Panc1 (cell line): ENCODE data around the gene AP5Z1. TPM values are rescaled to one million over a fixed set of nuclear protein-coding genes. Genes with fewer than 3 reads are reported as not detected.

Experiments
- ATAC-seq: fragments of 200-7000 bp; cut with Tn5 transposase; 2 replicates; pipeline ENCODE4 v1.9.1; 2020; ENCODE audit warnings: mild to moderate bottlenecking, moderate library complexity
- BruUV-seq: library from RNA; stranded (reverse); fragments of 400-500 nt; replicated peaks from 2 replicates; lab custom pipeline; 2021; lab: Mats Ljungman, UMichigan
- CTCF ChIA-PET: fragments of 300-600 bp; sonication (Branson Sonifier 250); formaldehyde crosslinking; loops from one replicate; lab custom pipeline; 2022; ENCODE audit warnings: antibody characterized with exemption; lab: Charles Lee
- POLR2A ChIA-PET: fragments of 300-600 bp; sonication (Branson Sonifier 250); formaldehyde crosslinking; loops from one replicate; lab custom pipeline; 2022; ENCODE audit warnings: antibody characterized with exemption; lab: Charles Lee
- DNase-seq: peaks from one replicate; pipeline ENCODE4 v3.0.0-alpha.2; 2010; ENCODE audit warnings: low read depth, low spot score
- H3K27ac ChIP-seq: 2 replicates; pipeline ENCODE4 v1.5.1; 2011; ENCODE audit warnings: mild to moderate bottlenecking, low read length, inconsistent platforms
- H3K27me3 ChIP-seq: fragments of 200-500 bp; sonication (Bioruptor generic); 2 replicates; pipeline ENCODE4 v1.6.0; 2014; ENCODE audit warnings: low read length, inconsistent platforms; ENCODE audit not compliant: control insufficient read depth, insufficient read depth
- H3K36me3 ChIP-seq: fragments of 200-500 bp; sonication (Bioruptor generic); 2 replicates; pipeline ENCODE4 v1.5.1; 2014; ENCODE audit warnings: inconsistent platforms, mild to moderate bottlenecking, low read length, moderate library complexity; ENCODE audit not compliant: control insufficient read depth, insufficient read depth
- H3K4me1 ChIP-seq: 2 replicates; pipeline ENCODE4 v1.5.1; 2011; ENCODE audit warnings: inconsistent platforms, mild to moderate bottlenecking, low read length, moderate library complexity; ENCODE audit not compliant: control insufficient read depth, insufficient read depth
- H3K4me3 ChIP-seq, 2 experiments: 2 replicates each; pipeline ENCODE4 v1.5.1; 2011 to 2012; ENCODE audit warnings: low read depth in 2 of 2, low read length in 2 of 2, mild to moderate bottlenecking in 2 of 2, inconsistent platforms in 1 of 2, moderate library complexity in 1 of 2
- H3K9me3 ChIP-seq: fragments of 200-500 bp; sonication (Bioruptor generic); 2 replicates; pipeline ENCODE4 v1.5.1; 2014; ENCODE audit warnings: low read depth, mild to moderate bottlenecking, inconsistent platforms, low read length, moderate library complexity; ENCODE audit not compliant: control insufficient read depth, insufficient read depth
- POLR2AphosphoS5 ChIP-seq: IDR thresholded peaks from 2 replicates; pipeline ENCODE4 v1.6.1; 2012; ENCODE audit warnings: mild to moderate bottlenecking, low read depth, low read length, moderate library complexity
- SIN3A ChIP-seq: IDR thresholded peaks from 2 replicates; pipeline ENCODE4 v1.6.1; 2012; ENCODE audit warnings: low read depth, mild to moderate bottlenecking, low read length, moderate library complexity, borderline replicate concordance; ENCODE audit not compliant: insufficient read depth
- TCF7L2 ChIP-seq: IDR thresholded peaks from 2 replicates; pipeline ENCODE4 v1.6.1; 2011; ENCODE audit warnings: mild to moderate bottlenecking, low read depth, low read length, inconsistent platforms
- in situ Hi-C: cut with HindIII; loops from 2 replicates; pipeline ENCODE4 v1.10.0; 2016; ENCODE audit warnings: low sequenced_read_pairs, low pct_unique_long_range_greater_than_20kb
- intact Hi-C: fragments of 100-400 bp; cut with micrococcal nuclease; formaldehyde crosslinking; loops from one replicate; pipeline ENCODE4 v1.10.0; 2022; ENCODE audit not compliant: unreplicated experiment
- total RNA-seq: library from RNA; stranded (reverse); gene quantifications from one replicate; pipeline ENCODE4 v1.2.1, GENCODE V29; 2021; ENCODE audit not compliant: unreplicated experiment
- TF ChIP-seq, protein P1 (sequence below): fragments of 450-650 bp; IDR thresholded peaks from 2 replicates; pipeline ENCODE4 v1.5.1; 2017; ENCODE audit warnings: mild to moderate bottlenecking
- TF ChIP-seq, protein P2 (sequence below), 2 experiments: IDR thresholded peaks; 2 replicates each; pipeline ENCODE4 v1.6.1; 2011 to 2012; ENCODE audit warnings: low read depth in 2 of 2, control low read depth in 1 of 2, low read length in 1 of 2, mild to moderate bottlenecking in 1 of 2, moderate library complexity in 1 of 2; ENCODE audit not compliant: insufficient read depth in 1 of 2

Gene AP5Z1
- total RNA-seq, 1 experiment from 2014 or later: 100.0 TPM

DNA sequence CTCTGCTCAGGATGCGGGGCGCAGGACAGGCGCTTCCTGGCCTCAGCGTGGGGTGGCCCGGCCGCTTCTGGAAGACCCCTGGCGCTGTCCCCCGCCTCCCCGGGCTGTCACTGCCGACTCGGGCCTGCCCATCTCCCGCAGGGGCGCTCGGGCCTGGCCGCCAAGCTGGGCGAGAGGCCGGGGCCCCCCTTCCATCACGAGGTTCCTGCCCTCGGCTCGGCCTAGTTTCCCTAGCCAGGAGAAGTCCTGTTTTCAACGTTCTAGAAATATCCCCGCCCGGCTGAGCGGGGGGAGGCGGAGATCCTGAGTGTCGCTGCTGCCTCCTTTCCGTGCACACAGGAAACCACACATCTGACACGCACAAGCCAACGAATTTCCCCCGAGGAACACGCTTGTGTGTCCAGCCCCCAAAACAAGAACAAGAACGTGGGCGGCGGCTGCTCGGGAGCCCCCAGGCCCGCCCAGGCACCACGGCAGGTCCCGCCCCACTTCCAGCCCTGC is 33.7 kb downstream of the AP5Z1 start:
- Histone ChIP-seq H3K9me3 (no peaks in the 10 kb centered on the region), H3K36me3 (no peaks in the 10 kb centered on the region), H3K27me3 (peaks cover under 1% of the 10 kb centered on the region; the same call in 1 of the 2 replicates), H3K4me1 (peaks cover 13% of the 10 kb centered on the region), H3K4me3 (no peak overlapping the region), H3K27ac (no peak overlapping the region)
- TF ChIP-seq SIN3A: no peak
- TF ChIP-seq, protein P1, sequence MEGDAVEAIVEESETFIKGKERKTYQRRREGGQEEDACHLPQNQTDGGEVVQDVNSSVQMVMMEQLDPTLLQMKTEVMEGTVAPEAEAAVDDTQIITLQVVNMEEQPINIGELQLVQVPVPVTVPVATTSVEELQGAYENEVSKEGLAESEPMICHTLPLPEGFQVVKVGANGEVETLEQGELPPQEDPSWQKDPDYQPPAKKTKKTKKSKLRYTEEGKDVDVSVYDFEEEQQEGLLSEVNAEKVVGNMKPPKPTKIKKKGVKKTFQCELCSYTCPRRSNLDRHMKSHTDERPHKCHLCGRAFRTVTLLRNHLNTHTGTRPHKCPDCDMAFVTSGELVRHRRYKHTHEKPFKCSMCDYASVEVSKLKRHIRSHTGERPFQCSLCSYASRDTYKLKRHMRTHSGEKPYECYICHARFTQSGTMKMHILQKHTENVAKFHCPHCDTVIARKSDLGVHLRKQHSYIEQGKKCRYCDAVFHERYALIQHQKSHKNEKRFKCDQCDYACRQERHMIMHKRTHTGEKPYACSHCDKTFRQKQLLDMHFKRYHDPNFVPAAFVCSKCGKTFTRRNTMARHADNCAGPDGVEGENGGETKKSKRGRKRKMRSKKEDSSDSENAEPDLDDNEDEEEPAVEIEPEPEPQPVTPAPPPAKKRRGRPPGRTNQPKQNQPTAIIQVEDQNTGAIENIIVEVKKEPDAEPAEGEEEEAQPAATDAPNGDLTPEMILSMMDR: no peak
- TF ChIP-seq TCF7L2: no peak
- TF ChIP-seq POLR2AphosphoS5: no peak
- TF ChIP-seq, protein P2, sequence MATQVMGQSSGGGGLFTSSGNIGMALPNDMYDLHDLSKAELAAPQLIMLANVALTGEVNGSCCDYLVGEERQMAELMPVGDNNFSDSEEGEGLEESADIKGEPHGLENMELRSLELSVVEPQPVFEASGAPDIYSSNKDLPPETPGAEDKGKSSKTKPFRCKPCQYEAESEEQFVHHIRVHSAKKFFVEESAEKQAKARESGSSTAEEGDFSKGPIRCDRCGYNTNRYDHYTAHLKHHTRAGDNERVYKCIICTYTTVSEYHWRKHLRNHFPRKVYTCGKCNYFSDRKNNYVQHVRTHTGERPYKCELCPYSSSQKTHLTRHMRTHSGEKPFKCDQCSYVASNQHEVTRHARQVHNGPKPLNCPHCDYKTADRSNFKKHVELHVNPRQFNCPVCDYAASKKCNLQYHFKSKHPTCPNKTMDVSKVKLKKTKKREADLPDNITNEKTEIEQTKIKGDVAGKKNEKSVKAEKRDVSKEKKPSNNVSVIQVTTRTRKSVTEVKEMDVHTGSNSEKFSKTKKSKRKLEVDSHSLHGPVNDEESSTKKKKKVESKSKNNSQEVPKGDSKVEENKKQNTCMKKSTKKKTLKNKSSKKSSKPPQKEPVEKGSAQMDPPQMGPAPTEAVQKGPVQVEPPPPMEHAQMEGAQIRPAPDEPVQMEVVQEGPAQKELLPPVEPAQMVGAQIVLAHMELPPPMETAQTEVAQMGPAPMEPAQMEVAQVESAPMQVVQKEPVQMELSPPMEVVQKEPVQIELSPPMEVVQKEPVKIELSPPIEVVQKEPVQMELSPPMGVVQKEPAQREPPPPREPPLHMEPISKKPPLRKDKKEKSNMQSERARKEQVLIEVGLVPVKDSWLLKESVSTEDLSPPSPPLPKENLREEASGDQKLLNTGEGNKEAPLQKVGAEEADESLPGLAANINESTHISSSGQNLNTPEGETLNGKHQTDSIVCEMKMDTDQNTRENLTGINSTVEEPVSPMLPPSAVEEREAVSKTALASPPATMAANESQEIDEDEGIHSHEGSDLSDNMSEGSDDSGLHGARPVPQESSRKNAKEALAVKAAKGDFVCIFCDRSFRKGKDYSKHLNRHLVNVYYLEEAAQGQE (IDR thresholded peaks at IDR 0.05; ENCODE audit: insufficient read depth in 1 of 2, low read depth in 2 of 2, low read length in 1 of 2): no peak
- no peak for DNase-seq
- in situ Hi-C loops (no loop called here), intact Hi-C loops (no loop called here)
- no TSS peak for BruUV-seq
- CTCF ChIA-PET: no interaction called here
- ATAC-seq: no peak
- POLR2A ChIA-PET: no interaction called here

DNA sequence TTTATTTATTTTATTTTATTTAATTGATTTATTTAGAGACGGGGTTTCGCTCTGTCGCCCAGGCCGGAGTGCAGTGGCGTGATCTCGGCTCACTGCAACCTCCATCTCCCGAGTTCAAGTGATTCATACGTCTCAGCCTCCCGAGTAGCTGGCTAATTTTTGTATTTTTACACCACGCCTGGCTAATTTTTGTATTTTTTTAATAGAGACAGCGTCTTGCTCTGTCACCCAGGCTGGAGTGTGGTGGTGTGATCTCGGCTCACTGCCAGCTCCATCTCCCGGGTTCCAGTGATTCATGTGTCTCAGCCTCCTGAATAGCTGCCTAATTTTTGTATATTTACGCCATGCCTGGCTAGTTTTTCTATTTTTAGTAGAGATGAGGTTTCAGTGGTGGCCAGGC is 34.2 kb downstream of the AP5Z1 start:
- Histone ChIP-seq H3K4me3 (no peak overlapping the region), H3K27ac (no peak overlapping the region), H3K9me3 (no peaks in the 10 kb centered on the region), H3K27me3 (peaks cover 2% of the 10 kb centered on the region; the same call in 1 of the 2 replicates), H3K36me3 (no peaks in the 10 kb centered on the region), H3K4me1 (peaks cover 11% of the 10 kb centered on the region)
- DNase-seq (no peak), ATAC-seq (no peak)
- in situ Hi-C loops (no loop called here), intact Hi-C loops (no loop called here)
- BruUV-seq: no TSS peak
- TF ChIP-seq, protein P2 (IDR thresholded peaks at IDR 0.05; ENCODE audit: insufficient read depth in 1 of 2, low read depth in 2 of 2, low read length in 1 of 2): no peak
- TF ChIP-seq POLR2AphosphoS5: no peak
- no peak for TF ChIP-seq TCF7L2
- POLR2A ChIA-PET: no interaction called here
- CTCF ChIA-PET: no interaction called here
